A549 (cell line): ENCODE results near the gene PRMT5. TPM values are rescaled to one million over a fixed set of nuclear protein-coding genes. Genes with fewer than 3 reads are reported as not detected.
A peak's percentile ranks its signal among the peaks of the same experiment; 100 is the strongest.

Source experiments
- ATAC-seq, 2 experiments: fragments of 200-7000 bp in 1 of 2; fragments of >200 bp in 1 of 2; cut with Nextera tagmentation in 1 of 2; cut with Tn5 transposase in 1 of 2; 3 replicates each; pipeline versions ENCODE4 v1.8.0 to v1.9.1; 2018 to 2020; ENCODE audit warnings: mild to moderate bottlenecking in 1 of 2, moderate library complexity in 1 of 2
- CTCF ChIA-PET: fragments of 300-600 bp; sonication (Branson Sonifier 250); formaldehyde crosslinking; extraction: SDS; loops from one replicate; lab custom pipeline; 2021; ENCODE audit warnings: antibody characterized with exemption, inconsistent platforms; lab: Yijun Ruan, JAX
- POLR2A ChIA-PET: fragments of 350-600 bp; formaldehyde crosslinking; extraction: SDS; loops from one replicate; lab custom pipeline; 2021; ENCODE audit warnings: antibody characterized with exemption, inconsistent platforms; lab: Yijun Ruan, JAX
- DNase-seq, 2 experiments: peaks; one replicate each; pipeline versions ENCODE4 v3.0.0 to v3.0.0-alpha.2; 2011 to 2016; ENCODE audit warnings: low read depth in 1 of 2, low spot score in 1 of 2
- FAIRE-seq: peaks from 2 replicates; lab custom pipeline; 2011; peaks lifted over from hg19 to GRCh38; lab: Jason Lieb, UNC
- H3K27ac ChIP-seq, 2 experiments: fragments of >200 bp; sonication (Bioruptor Twin); formaldehyde crosslinking; 3 replicates each; pipeline ENCODE4 v1.5.1; 2016 to 2017
- H3K4me1 ChIP-seq: fragments of >200 bp; sonication (Bioruptor Twin); formaldehyde crosslinking; 3 replicates; pipeline ENCODE4 v1.6.1; 2016
- H3K4me2 ChIP-seq: fragments of >200 bp; sonication (Bioruptor Twin); formaldehyde crosslinking; 3 replicates; pipeline ENCODE4 v1.6.1; 2016
- H3K4me3 ChIP-seq: fragments of >200 bp; sonication (Bioruptor Twin); formaldehyde crosslinking; 3 replicates; pipeline ENCODE4 v1.5.1; 2016
- H3K9me3 ChIP-seq: fragments of >200 bp; sonication (Bioruptor Twin); formaldehyde crosslinking; 3 replicates; pipeline ENCODE4 v1.6.1; 2016
- ATOH8 ChIP-seq: fragments of 250-450 bp; sonication (Bioruptor Pico); IDR thresholded peaks from 2 replicates; pipeline ENCODE4 v1.5.0; 2020; ENCODE audit warnings: low read depth, mild to moderate bottlenecking, moderate library complexity
- BCL3 ChIP-seq: fragments of >200 bp; sonication (Bioruptor Twin); formaldehyde crosslinking; IDR thresholded peaks from 3 replicates; pipeline ENCODE4 v1.6.1; 2016
- BHLHE40 ChIP-seq: IDR thresholded peaks from 2 replicates; pipeline ENCODE4 v1.6.1; 2012; ENCODE audit warnings: low read depth, low read length, inconsistent platforms
- CBX2 ChIP-seq: fragments of 200-600 bp; sonication (generic); IDR thresholded peaks from 2 replicates; pipeline ENCODE4 v1.6.1; 2016; ENCODE audit warnings: low read depth, mild to moderate bottlenecking, borderline replicate concordance
- CBX8 ChIP-seq: fragments of 200-600 bp; sonication (generic); IDR thresholded peaks from 2 replicates; pipeline ENCODE4 v1.6.1; 2016
- CTCF ChIP-seq: fragments of >200 bp; sonication (Bioruptor Twin); formaldehyde crosslinking; IDR thresholded peaks from 3 replicates; pipeline ENCODE4 v1.5.1; 2016
- EP300 ChIP-seq, 2 experiments: fragments of >200 bp; sonication (Bioruptor Twin); formaldehyde crosslinking; IDR thresholded peaks; 2 replicates in 1 of 2; 3 replicates in 1 of 2; pipeline ENCODE4 v1.6.1; 2016 to 2017
- FOSB ChIP-seq: fragments of 250-450 bp; sonication (Bioruptor Pico); IDR thresholded peaks from 2 replicates; pipeline ENCODE4 v1.5.0; 2020; ENCODE audit warnings: mild to moderate bottlenecking, moderate library complexity
- FOSL2 ChIP-seq, 2 experiments: fragments of 450-650 bp in 1 of 2; fragments of >200 bp in 1 of 2; sonication (Bioruptor Twin) in 1 of 2; formaldehyde crosslinking; IDR thresholded peaks; 2 replicates each; pipeline versions ENCODE4 v1.5.0 to v1.6.1; 2016 to 2020; ENCODE audit warnings: mild to moderate bottlenecking in 1 of 2, moderate library complexity in 1 of 2
- FOXS1 ChIP-seq: fragments of 250-450 bp; sonication (Bioruptor Pico); IDR thresholded peaks from 2 replicates; pipeline ENCODE4 v1.5.0; 2020; ENCODE audit warnings: mild to moderate bottlenecking, moderate library complexity
- HDAC2 ChIP-seq: fragments of 200-600 bp; sonication (generic); IDR thresholded peaks from 2 replicates; pipeline ENCODE4 v1.6.1; 2016
- HES2 ChIP-seq: fragments of >200 bp; sonication (Bioruptor Twin); formaldehyde crosslinking; IDR thresholded peaks from 2 replicates; pipeline ENCODE4 v1.6.1; 2016
- HMGXB4 ChIP-seq: fragments of 250-450 bp; sonication (Bioruptor Pico); IDR thresholded peaks from 2 replicates; pipeline ENCODE4 v1.5.0; 2021; ENCODE audit warnings: mild to moderate bottlenecking, moderate library complexity, borderline replicate concordance
- HOXB5 ChIP-seq: fragments of 250-450 bp; sonication (Bioruptor Pico); IDR thresholded peaks from 2 replicates; pipeline ENCODE4 v1.5.0; 2020; ENCODE audit warnings: mild to moderate bottlenecking, moderate library complexity
- JUN ChIP-seq, 2 experiments: fragments of >200 bp; sonication (Bioruptor Twin); formaldehyde crosslinking; IDR thresholded peaks; 2 replicates in 1 of 2; 3 replicates in 1 of 2; pipeline ENCODE4 v1.6.1; 2016 to 2017
- MAFK ChIP-seq: fragments of 450-650 bp; IDR thresholded peaks from 2 replicates; pipeline ENCODE4 v1.6.1; 2014; ENCODE audit not compliant: partially characterized antibody
- NFE2L2 ChIP-seq: fragments of 150-350 bp; conservative IDR thresholded peaks from 2 replicates; pipeline ENCODE4 v1.6.1; 2014; ENCODE audit warnings: low read length
- POLR2A ChIP-seq: IDR thresholded peaks from 2 replicates; pipeline ENCODE4 v1.6.1; 2012; ENCODE audit warnings: mild to moderate bottlenecking, low read length
- RNF2 ChIP-seq: fragments of 200-600 bp; sonication (generic); IDR thresholded peaks from 2 replicates; pipeline ENCODE4 v1.6.1; 2016; ENCODE audit warnings: low read depth, mild to moderate bottlenecking, antibody characterized with exemption, moderate library complexity, borderline replicate concordance
- SREBF2 ChIP-seq: fragments of 450-650 bp; IDR thresholded peaks from 2 replicates; pipeline ENCODE4 v1.6.1; 2014; ENCODE audit warnings: mild to moderate bottlenecking, moderate library complexity
- TP53 ChIP-seq: fragments of 250-450 bp; sonication (Bioruptor Pico); IDR thresholded peaks from 2 replicates; pipeline ENCODE4 v1.5.0; 2021; ENCODE audit warnings: mild to moderate bottlenecking, moderate library complexity
- USF2 ChIP-seq: fragments of 450-650 bp; IDR thresholded peaks from 2 replicates; pipeline ENCODE4 v1.6.1; 2014; ENCODE audit warnings: antibody characterized with exemption
- WGBS: methylation state at CpG from one replicate; pipeline ENCODE4 v1.1.6; 2017; ENCODE audit errors: missing lambda C conversion rate; 5-methylcytosine and 5-hydroxymethylcytosine counted together
- polyA plus RNA-seq, 4 experiments: library from polyadenylated mRNA; depleted of rRNA in 3 of 4; stranded (reverse); fragments of >200 nt; fragmentation: RNase III in 1 of 4; extraction: RNeasy Plus Mini Kit Qiagen cat#74134 plus additional on column Dnase treatment in 1 of 4; gene quantifications; 2 replicates in 3 of 4; 3 replicates in 1 of 4; pipeline ENCODE4 v1.2.3, GENCODE V29; 2011 to 2017

The PRMT5 gene
- polyA plus RNA-seq, 2 of the 4 experiments (the other 2 are of a cell fraction): 188 to 214 TPM

- TF ChIP-seq HDAC2 (no peak), JUN (IDR thresholded peaks at IDR 0.05) (0 out of 5 replicates have a peak, but pooled peaks of 1 of the 2 experiments have one; percentile 27)
- ATAC-seq: no peak
- FAIRE-seq: no peak
- DNase-seq: no peak
- ChIA-PET POLR2A (interaction anchor here (0.8 to 3.3 kb wide), 4 partner anchors 10 to 43 kb away, joined by 3 to 33 read pairs (median 11); partner anchors contain the start of genes AJUBA, HAUS4 and PRMT5), CTCF (interaction anchor here (0.6 to 34.0 kb wide), 25 partner anchors 9 to 416 kb away, joined by 3 to 1206 read pairs (median 6); partner anchors contain the start of genes AJUBA, CDH24, HAUS4 and PRMT5)
- Histone ChIP-seq H3K9me3 (no peaks in the 10 kb centered on the region), H3K4me1 (peaks cover 52% of the 10 kb centered on the region), H3K4me3 (no peak overlapping the region), H3K27ac (peak overlapping the region in 1 of 2 experiments; percentile 28; a peak in 1 of 6 replicates), H3K4me2 (no peak overlapping the region)
- whole genome bisulfite sequencing: 97% methylated on average over 2 of the region's 2 CpGs
Observed at GRCh38 chr14:22972313-22972930, 43.2 kb upstream of the PRMT5 start.

GRCh38 chr14:22971152-22971551 lies 42.0 kb upstream of the PRMT5 start:
- TF ChIP-seq CBX2: no peak
- TF ChIP-seq CBX8: no peak
- TF ChIP-seq MAFK: no peak
- no peak for TF ChIP-seq BHLHE40
- no peak for TF ChIP-seq POLR2A
- no peak for TF ChIP-seq FOSB
- TF ChIP-seq HDAC2: no peak
- no peak for TF ChIP-seq HOXB5
- no peak for TF ChIP-seq TP53 (CRISPR knock-in tag)
- no peak for TF ChIP-seq ATOH8 (CRISPR knock-in tag)
- no peak for TF ChIP-seq USF2
- no peak for TF ChIP-seq HES2
- Histone ChIP-seq H3K4me1 (peaks cover 49% of the 10 kb centered on the region), H3K4me2 (no peak overlapping the region), H3K4me3 (no peak overlapping the region), H3K27ac (no peak overlapping the region), H3K9me3 (no peaks in the 10 kb centered on the region)
- no peak for ATAC-seq
- CTCF ChIA-PET: interaction anchor here (4.3 to 18.8 kb wide), 3 partner anchors 17 to 41 kb away, joined by 30 to 646 read pairs (median 47); partner anchors contain the start of genes AJUBA, HAUS4 and PRMT5
- POLR2A ChIA-PET: interaction anchor here (1.2 kb wide), 1 partner anchor 30 kb away, joined by 3 read pairs; no protein-coding TSS in a partner anchor
- no peak for FAIRE-seq
- WGBS: 89% methylated on average over 1 of the region's 1 CpG
- no peak for DNase-seq

- Histone ChIP-seq H3K27ac (no peak overlapping the region; a peak in 1 of 6 replicates), H3K9me3 (no peaks in the 10 kb centered on the region), H3K4me2 (peak overlapping the region; percentile 9; the same call in 1 of the 3 replicates), H3K4me1 (peaks cover 11% of the 10 kb centered on the region), H3K4me3 (no peak overlapping the region)
- DNase-seq (no peak), ATAC-seq (peak; percentile 46 to 52; a peak in 5 of 6 replicates), FAIRE-seq (no peak)
- TF ChIP-seq EP300 (IDR thresholded peaks at IDR 0.05) (no peak), MAFK (no peak), NFE2L2 (no peak), RNF2 (no peak), FOSL2 (IDR thresholded peaks at IDR 0.05) (no peak), FOSL2 (CRISPR knock-in tag; IDR thresholded peaks at IDR 0.05) (no peak), CTCF (no peak), HMGXB4 (CRISPR knock-in tag) (no peak), SREBF2 (no peak), JUN (IDR thresholded peaks at IDR 0.05) (no peak), TP53 (CRISPR knock-in tag) (no peak), FOXS1 (CRISPR knock-in tag) (no peak), BCL3 (no peak), BHLHE40 (no peak)
- POLR2A ChIA-PET: interaction anchor here (1.4 to 1.6 kb wide), 2 partner anchors 10 kb away, joined by 3 to 6 read pairs; partner anchors contain the start of gene HAUS4
- CTCF ChIA-PET: interaction anchor here (0.8 to 18.8 kb wide), 4 partner anchors 11 to 91 kb away, joined by 4 to 646 read pairs (median 15); partner anchors contain the start of genes AJUBA and CDH24
- 68% methylated on average over 4 of the region's 4 CpGs for WGBS
Observed at GRCh38 chr14:22966783-22967269, 37.6 kb upstream of the PRMT5 start.
